Astrocyte (in vitro differentiated cells and primary cell): ENCODE data around the gene LIMA1. TPM values are rescaled to one million over a fixed set of nuclear protein-coding genes. Genes with fewer than 3 reads are reported as not detected.
A peak's percentile ranks its signal among the peaks of the same experiment; 100 is the strongest.

Experiments used
- DNase-seq: peaks from one replicate; pipeline ENCODE4 v3.0.0-alpha.2; 2010; ENCODE audit warnings: low read depth
- FAIRE-seq: peaks from 2 replicates; lab custom pipeline; 2011; peaks lifted over from hg19 to GRCh38; lab: Jason Lieb, UNC
- H2AFZ ChIP-seq: 2 replicates; pipeline ENCODE4 v1.6.0; 2012; ENCODE audit warnings: low read depth, low read length, inconsistent platforms
- H3K27ac ChIP-seq: 2 replicates; pipeline ENCODE4 v1.5.1; 2011; ENCODE audit warnings: low read depth, low read length, inconsistent platforms
- H3K27me3 ChIP-seq: 2 replicates; pipeline ENCODE4 v1.6.0; 2011; ENCODE audit warnings: low read length, inconsistent platforms; ENCODE audit not compliant: insufficient read depth
- H3K36me3 ChIP-seq: 2 replicates; pipeline ENCODE4 v1.5.1; 2011; ENCODE audit warnings: low read length, inconsistent platforms; ENCODE audit not compliant: insufficient read depth
- H3K4me1 ChIP-seq: 2 replicates; pipeline ENCODE4 v1.5.1; 2011; ENCODE audit warnings: low read length, inconsistent platforms; ENCODE audit not compliant: insufficient read depth
- H3K4me2 ChIP-seq: 2 replicates; pipeline ENCODE4 v1.6.0; 2012; ENCODE audit warnings: low read length, inconsistent platforms
- H3K4me3 ChIP-seq: 2 replicates; pipeline ENCODE4 v1.5.1; 2011; ENCODE audit warnings: low read depth, mild to moderate bottlenecking, low read length, inconsistent platforms; ENCODE audit not compliant: insufficient read depth
- H3K79me2 ChIP-seq: 2 replicates; pipeline ENCODE4 v1.6.0; 2012; ENCODE audit warnings: mild to moderate bottlenecking, low read length, inconsistent platforms; ENCODE audit not compliant: insufficient read depth
- H3K9ac ChIP-seq: 2 replicates; pipeline ENCODE4 v1.6.0; 2012; ENCODE audit warnings: mild to moderate bottlenecking, low read length, inconsistent platforms
- H3K9me3 ChIP-seq: 2 replicates; pipeline ENCODE4 v1.5.1; 2012; ENCODE audit warnings: low read depth, mild to moderate bottlenecking, low read length, inconsistent platforms; ENCODE audit not compliant: insufficient read depth
- H4K20me1 ChIP-seq: 2 replicates; pipeline ENCODE4 v1.6.0; 2012; ENCODE audit warnings: low read length, inconsistent platforms; ENCODE audit not compliant: insufficient read depth
- H3K27ac Mint-ChIP-seq: one replicate; pipeline ENCODE4 v1.8.0; 2021; ENCODE audit warnings: mild to moderate bottlenecking, mixed read lengths; ENCODE audit not compliant: unreplicated experiment
- H3K27me3 Mint-ChIP-seq: one replicate; pipeline ENCODE4 v1.8.0; 2021; ENCODE audit warnings: low read depth, mixed read lengths; ENCODE audit not compliant: unreplicated experiment
- H3K36me3 Mint-ChIP-seq: one replicate; pipeline ENCODE4 v1.8.0; 2021; ENCODE audit warnings: low read depth, mixed read lengths; ENCODE audit not compliant: unreplicated experiment
- H3K4me1 Mint-ChIP-seq: one replicate; pipeline ENCODE4 v1.8.0; 2021; ENCODE audit warnings: low read depth, mixed read lengths; ENCODE audit not compliant: unreplicated experiment
- H3K4me3 Mint-ChIP-seq: one replicate; pipeline ENCODE4 v1.8.0; 2021; ENCODE audit warnings: mild to moderate bottlenecking, moderate library complexity, mixed read lengths; ENCODE audit not compliant: unreplicated experiment
- H3K9me3 Mint-ChIP-seq: one replicate; pipeline ENCODE4 v1.8.0; 2021; ENCODE audit warnings: mild to moderate bottlenecking, mixed read lengths; ENCODE audit not compliant: unreplicated experiment
- EZH2 ChIP-seq: IDR thresholded peaks from 2 replicates; pipeline ENCODE4 v1.6.1; 2012; ENCODE audit warnings: mild to moderate bottlenecking, low read length, inconsistent platforms; ENCODE audit not compliant: insufficient read depth
- total RNA-seq: library from RNA; stranded (reverse); gene quantifications from 2 replicates; pipeline ENCODE4 v1.2.1, GENCODE V29; 2021
- TF ChIP-seq, protein P1 (sequence below): IDR thresholded peaks from 2 replicates; pipeline ENCODE4 v1.5.1; 2011; ENCODE audit warnings: low read depth, mild to moderate bottlenecking, inconsistent platforms, low read length, moderate library complexity; ENCODE audit not compliant: insufficient read depth

The LIMA1 gene
- total RNA-seq, 1 donor from 2014 or later = 173 TPM

DNA sequence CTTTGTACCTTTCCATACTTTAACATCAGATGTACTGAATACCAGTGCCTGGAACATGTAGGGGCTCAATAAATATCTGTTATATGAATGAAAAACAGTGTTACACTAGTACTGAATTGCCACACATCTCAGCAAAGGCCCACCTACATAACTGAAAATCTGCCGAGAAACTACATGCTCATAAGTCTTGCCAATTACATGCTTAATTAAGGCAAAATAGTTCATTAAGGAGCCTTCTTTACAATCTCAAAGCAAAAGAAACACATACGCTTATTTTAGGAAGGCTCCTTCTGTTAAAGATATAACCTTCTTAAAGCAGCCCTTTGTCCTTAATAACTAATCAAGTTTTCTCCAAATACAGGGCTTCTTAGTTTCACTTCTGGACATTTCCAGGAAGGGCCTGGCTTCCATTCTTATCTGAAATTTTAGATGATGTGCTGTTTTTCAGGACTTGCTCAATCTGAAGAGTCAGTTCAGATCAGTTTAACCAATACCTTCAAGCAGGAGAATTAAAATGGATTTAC, 11.5 kb downstream of the LIMA1 start:
- no peak overlapping the region for H3K4me3 ChIP-seq
- H3K4me1 Mint-ChIP-seq = peaks cover 7% of the 10 kb centered on the region
- no peak overlapping the region for H3K27ac Mint-ChIP-seq
- H3K4me2 ChIP-seq = peak overlapping the region; percentile 78
- no peaks in the 10 kb centered on the region for H3K27me3 ChIP-seq
- DNase-seq (peak; percentile 51), FAIRE-seq (no peak)
- peak overlapping the region; percentile 57 for H3K9ac ChIP-seq
- H3K9me3 Mint-ChIP-seq = no peaks in the 10 kb centered on the region
- peak overlapping the region; percentile 22 for H2AFZ ChIP-seq
- no peaks in the 10 kb centered on the region for H3K36me3 Mint-ChIP-seq
- TF ChIP-seq EZH2 = no peak
- TF ChIP-seq, protein P1, sequence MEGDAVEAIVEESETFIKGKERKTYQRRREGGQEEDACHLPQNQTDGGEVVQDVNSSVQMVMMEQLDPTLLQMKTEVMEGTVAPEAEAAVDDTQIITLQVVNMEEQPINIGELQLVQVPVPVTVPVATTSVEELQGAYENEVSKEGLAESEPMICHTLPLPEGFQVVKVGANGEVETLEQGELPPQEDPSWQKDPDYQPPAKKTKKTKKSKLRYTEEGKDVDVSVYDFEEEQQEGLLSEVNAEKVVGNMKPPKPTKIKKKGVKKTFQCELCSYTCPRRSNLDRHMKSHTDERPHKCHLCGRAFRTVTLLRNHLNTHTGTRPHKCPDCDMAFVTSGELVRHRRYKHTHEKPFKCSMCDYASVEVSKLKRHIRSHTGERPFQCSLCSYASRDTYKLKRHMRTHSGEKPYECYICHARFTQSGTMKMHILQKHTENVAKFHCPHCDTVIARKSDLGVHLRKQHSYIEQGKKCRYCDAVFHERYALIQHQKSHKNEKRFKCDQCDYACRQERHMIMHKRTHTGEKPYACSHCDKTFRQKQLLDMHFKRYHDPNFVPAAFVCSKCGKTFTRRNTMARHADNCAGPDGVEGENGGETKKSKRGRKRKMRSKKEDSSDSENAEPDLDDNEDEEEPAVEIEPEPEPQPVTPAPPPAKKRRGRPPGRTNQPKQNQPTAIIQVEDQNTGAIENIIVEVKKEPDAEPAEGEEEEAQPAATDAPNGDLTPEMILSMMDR = no peak
- H3K79me2 ChIP-seq = no peaks in the 10 kb centered on the region
- H3K36me3 ChIP-seq = no peaks in the 10 kb centered on the region
- no peak overlapping the region for H3K4me3 Mint-ChIP-seq
- no peaks in the 10 kb centered on the region for H3K27me3 Mint-ChIP-seq
- no peak overlapping the region for H3K27ac ChIP-seq
- H3K9me3 ChIP-seq = no peaks in the 10 kb centered on the region
- no peaks in the 10 kb centered on the region for H3K4me1 ChIP-seq
- no peaks in the 10 kb centered on the region for H4K20me1 ChIP-seq

DNA sequence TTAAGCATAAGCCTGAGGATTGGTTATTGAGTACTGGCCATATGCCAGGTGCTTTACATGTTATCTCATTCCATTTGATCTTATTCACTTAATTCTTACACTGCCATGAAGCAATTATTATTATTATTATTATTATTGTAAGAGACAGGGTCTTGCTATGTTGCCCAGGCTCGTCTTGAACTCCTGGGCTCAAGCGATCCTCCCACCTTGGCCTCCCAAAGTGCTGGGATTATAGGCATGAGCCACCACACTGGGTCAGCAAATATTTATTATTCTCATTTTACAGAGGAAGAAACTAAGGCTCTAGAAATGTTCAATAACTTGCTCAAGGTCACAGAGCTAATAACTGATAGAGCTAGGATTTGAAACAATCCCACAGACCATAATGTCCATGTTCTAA, 14.8 kb downstream of the LIMA1 start:
- Histone ChIP-seq H3K9ac (no peak overlapping the region), H3K27me3 (no peaks in the 10 kb centered on the region), H3K27ac (no peak overlapping the region), H2AFZ (no peak overlapping the region), H3K36me3 (no peaks in the 10 kb centered on the region), H3K4me2 (no peak overlapping the region), H3K4me3 (no peak overlapping the region), H3K9me3 (no peaks in the 10 kb centered on the region), H3K4me1 (no peaks in the 10 kb centered on the region), H3K79me2 (no peaks in the 10 kb centered on the region), H4K20me1 (no peaks in the 10 kb centered on the region)
- Mint-ChIP-seq H3K9me3 (no peaks in the 10 kb centered on the region), H3K27me3 (no peaks in the 10 kb centered on the region), H3K27ac (no peak overlapping the region), H3K4me1 (peaks cover 7% of the 10 kb centered on the region), H3K36me3 (no peaks in the 10 kb centered on the region), H3K4me3 (no peak overlapping the region)
- DNase-seq (no peak), FAIRE-seq (no peak)
- TF ChIP-seq, protein P1 = no peak
- TF ChIP-seq EZH2 = no peak

DNA sequence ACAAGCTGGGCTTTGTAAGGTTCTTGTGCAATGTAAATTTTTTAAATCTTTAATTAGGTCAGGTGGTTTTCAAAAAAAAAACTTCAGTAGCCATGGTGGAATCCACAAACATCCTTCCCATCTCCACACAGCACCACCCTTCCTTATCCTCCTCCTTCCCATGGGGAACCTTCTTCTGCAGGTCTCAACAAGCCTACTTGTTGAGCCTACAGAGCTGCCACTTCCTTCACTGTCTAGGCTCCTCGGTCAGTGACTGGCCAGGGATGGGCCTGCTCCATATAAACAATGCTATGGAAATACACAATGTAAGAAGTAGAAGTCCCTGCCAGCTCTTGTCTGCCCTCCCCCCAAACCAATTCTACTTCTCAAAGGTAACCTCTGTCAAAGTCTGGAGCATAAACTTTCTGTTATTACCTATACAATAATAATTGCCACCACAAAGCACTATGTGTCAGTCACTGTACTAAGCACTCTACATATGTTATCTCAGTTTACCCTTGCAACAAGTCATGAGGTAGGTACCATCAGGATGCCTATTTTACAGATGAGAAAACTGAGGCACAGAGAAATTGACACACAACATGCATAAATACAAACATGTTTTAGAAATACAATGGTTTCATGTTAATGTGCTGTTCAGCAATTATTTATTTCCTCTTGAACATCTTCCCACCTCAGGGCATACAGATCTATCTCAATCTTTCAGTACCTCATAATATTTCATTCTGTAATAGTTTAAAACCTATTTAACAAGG, 17.4 kb downstream of the LIMA1 start:
- Histone ChIP-seq H2AFZ (no peak overlapping the region), H3K4me1 (no peaks in the 10 kb centered on the region), H3K9me3 (no peaks in the 10 kb centered on the region), H3K27me3 (no peaks in the 10 kb centered on the region), H4K20me1 (no peaks in the 10 kb centered on the region), H3K9ac (no peak overlapping the region), H3K4me2 (no peak overlapping the region), H3K79me2 (no peaks in the 10 kb centered on the region), H3K36me3 (no peaks in the 10 kb centered on the region), H3K4me3 (no peak overlapping the region), H3K27ac (no peak overlapping the region)
- no peak for TF ChIP-seq EZH2
- TF ChIP-seq, protein P1 = no peak
- H3K4me3 Mint-ChIP-seq = no peak overlapping the region
- H3K27me3 Mint-ChIP-seq = no peaks in the 10 kb centered on the region
- no peaks in the 10 kb centered on the region for H3K4me1 Mint-ChIP-seq
- H3K36me3 Mint-ChIP-seq = no peaks in the 10 kb centered on the region
- no peak overlapping the region for H3K27ac Mint-ChIP-seq
- no peaks in the 10 kb centered on the region for H3K9me3 Mint-ChIP-seq
- DNase-seq (no peak), FAIRE-seq (no peak)
